Islet of Langerhans (tissue), 1 donor: ENCODE data around the gene LYL1.

Experiments used
- FAIRE-seq: peaks from one replicate; lab custom pipeline; 2011; peaks lifted over from hg19 to GRCh38; lab: Jason Lieb, UNC

Gene LYL1

GRCh38 chr19:13129384-13129783 lies 26.7 kb upstream of the LYL1 start:
- no peak for FAIRE-seq

- no peak for FAIRE-seq
Observed at GRCh38 chr19:13128583-13128982, 25.9 kb upstream of the LYL1 start.

GRCh38 chr19:13127811-13128575 lies 25.3 kb upstream of the LYL1 start:
- FAIRE-seq, result no peak

DNA sequence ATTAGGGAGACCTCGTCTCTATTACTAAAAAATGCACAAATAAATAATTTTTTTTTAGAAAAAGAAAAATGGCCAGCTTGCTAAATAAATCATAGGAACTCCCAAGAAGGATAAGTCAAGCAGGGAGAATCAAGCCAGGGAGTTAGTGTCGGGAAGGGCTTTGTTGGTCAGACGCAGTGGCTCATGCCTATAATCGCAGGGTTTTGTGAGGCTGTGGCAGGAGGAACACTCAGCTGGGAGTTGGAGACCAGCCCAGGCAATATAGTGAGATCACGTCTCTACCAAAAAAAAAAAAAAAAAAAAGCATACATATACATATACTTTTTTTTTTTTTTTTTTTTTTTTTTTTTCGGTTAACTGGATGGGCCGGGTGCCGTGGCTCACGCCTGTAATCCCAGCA lies 24.4 kb upstream of the LYL1 start:
- no peak for FAIRE-seq

- FAIRE-seq, result no peak
Observed at GRCh38 chr19:13122980-13123957, 20.6 kb upstream of the LYL1 start.

GRCh38 chr19:13122275-13122878 lies 19.7 kb upstream of the LYL1 start:
- FAIRE-seq, result no peak

DNA sequence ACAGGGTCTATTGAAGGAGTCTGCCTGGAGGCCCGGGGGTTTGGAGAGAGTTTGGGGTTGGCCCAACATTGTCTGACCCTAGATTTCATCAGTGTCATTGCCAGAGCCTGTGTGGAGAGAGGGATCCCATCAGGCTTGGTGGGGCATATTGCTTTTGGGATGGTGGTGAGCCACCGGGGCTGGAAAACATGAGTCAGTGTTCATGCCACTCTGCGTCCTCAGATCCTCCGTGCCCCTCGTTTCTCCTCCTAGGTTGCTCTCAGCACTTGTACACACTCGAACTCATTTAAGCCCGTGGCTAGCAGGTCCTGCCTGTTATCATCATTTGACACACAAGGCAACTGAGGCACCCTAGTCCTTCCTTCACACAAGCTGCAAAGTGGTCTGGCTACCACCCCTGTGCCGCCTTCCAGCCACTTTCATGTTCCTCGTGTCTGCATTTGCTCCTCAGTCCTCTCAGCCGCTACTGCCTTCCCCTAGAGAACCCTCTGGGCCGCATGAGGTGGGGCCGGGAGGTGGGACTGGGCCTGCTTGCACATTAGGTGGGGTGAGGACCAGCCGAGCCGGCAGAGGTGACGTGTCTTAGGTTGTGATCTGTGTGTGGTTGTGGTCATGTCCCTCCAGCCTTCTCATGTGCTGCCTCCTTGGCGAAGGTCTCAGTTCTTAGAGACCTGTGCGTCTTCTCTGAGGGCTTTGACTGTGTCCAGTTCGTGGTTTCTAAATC lies 19.1 kb upstream of the LYL1 start:
- no peak for FAIRE-seq

DNA sequence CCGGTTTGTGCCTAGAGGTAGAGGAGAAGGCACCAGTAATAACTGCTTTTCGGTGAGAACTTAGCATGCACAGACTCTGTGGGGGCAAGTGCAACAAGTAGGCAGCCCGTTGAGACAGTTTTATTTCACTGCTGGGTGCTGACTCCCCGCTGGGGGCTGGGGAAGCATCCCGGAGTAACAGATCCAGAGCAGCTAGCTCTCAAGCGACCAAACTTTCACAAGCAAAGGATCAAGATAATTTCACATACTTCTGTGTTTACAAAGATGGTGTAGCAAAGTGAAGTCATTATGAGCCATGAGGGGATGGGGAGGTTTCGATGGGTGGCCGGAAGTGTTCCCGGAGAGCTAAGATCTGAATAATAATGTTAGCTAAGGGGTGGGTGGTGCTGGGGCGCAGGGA lies 18.2 kb upstream of the LYL1 start:
- FAIRE-seq, result no peak

DNA sequence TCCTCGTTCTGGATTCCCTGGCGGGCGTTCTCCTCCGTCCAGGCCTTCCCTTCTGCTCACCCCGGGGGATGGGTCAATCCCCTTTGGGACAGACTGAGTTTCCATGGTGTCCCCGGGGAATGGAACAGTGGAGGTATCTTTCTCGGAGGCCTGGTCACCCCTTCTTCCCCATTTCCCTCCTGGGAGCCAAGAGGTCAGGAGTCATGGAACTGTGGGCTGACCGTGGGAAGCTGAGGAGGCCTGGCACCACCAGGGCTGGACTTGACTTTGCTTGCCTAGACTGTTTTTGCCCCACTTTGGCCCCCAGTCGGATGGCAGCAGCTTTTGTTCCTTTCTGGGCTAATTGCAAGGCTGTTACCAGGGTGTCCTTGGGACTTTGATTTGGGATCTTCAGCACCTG lies 17.4 kb upstream of the LYL1 start:
- no peak for FAIRE-seq

- FAIRE-seq, result no peak
Observed at GRCh38 chr19:13119627-13120026, 17.0 kb upstream of the LYL1 start.

- FAIRE-seq, result no peak
Observed at GRCh38 chr19:13118424-13119193, 16.0 kb upstream of the LYL1 start.

GRCh38 chr19:13117772-13118423 lies 15.2 kb upstream of the LYL1 start, which contains the start of gene NACC1:
NACC1 (plus strand) TSS chr19:13118264; CDS start chr19:13135208, 16,944 bp downstream.
- FAIRE-seq, result no peak

GRCh38 chr19:13117176-13117771 lies 14.6 kb upstream of the LYL1 start:
- FAIRE-seq, result no peak

GRCh38 chr19:13116282-13117175 lies 13.9 kb upstream of the LYL1 start, which contains the start of gene TRMT1:
TRMT1 (minus strand) TSS chr19:13116740; CDS start chr19:13116399, 341 bp downstream.
- no peak for FAIRE-seq

DNA sequence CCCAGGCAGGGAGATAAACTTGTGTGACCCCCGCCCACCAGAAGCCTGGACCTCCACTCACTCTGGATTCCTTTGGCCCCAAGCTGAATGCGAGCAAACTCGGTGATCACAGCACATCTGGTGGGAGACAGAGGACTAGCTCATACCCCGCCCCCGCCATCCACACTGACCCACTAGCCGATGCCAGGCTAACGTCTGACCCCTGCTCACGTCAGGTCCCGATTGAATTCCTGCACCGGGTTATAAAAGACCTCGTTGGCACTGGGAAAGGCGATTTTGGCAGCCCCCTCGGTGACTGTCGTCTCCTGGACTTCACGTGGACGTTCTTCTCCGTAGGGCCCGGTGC lies 13.3 kb upstream of the LYL1 start:
- FAIRE-seq, result no peak

DNA sequence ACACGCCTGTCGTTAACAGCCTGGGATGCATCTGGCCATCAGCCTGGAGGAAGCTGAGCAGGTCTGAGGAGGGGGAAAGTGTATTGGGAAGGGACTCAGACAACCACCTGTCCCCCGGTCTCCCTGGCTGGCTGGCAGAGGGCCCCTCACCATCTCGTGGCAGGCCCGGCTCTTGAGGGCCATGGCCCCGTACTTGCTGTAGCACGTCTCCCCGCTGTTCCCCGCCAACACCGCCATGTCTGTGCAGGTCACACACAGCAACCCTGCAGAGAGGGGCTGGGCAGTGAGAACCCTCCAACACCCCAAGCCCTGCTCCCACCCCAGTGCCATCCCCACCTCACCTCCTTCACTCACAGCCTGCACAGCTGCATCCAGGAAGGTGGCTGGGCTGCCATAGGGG lies 9.9 kb upstream of the LYL1 start:
- FAIRE-seq, result no peak

DNA sequence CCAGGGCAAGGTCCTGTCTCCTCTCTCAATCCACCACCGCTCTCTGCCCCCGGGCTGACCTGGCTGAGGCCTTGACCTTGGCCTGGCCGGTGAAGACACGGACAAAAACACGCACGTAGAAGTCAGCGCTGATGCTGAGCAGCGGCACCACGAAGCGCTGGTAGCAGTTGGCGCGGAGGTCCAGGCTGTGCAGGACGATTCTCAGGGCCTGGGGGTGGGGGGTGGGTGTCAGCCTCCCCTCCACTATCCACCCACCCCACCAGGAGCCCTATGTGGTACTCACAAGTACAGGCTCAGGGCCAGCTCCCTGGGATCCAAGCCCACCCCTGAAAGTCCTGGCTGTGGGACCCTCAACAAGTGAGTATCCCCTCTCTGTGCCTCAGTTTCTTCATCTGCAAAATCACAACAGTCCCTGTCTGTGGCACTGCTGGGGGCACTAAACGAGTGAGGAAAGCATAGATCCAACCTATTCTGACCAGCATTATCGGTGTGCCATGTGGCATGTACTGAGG lies 7.5 kb upstream of the LYL1 start:
- FAIRE-seq, result no peak

DNA sequence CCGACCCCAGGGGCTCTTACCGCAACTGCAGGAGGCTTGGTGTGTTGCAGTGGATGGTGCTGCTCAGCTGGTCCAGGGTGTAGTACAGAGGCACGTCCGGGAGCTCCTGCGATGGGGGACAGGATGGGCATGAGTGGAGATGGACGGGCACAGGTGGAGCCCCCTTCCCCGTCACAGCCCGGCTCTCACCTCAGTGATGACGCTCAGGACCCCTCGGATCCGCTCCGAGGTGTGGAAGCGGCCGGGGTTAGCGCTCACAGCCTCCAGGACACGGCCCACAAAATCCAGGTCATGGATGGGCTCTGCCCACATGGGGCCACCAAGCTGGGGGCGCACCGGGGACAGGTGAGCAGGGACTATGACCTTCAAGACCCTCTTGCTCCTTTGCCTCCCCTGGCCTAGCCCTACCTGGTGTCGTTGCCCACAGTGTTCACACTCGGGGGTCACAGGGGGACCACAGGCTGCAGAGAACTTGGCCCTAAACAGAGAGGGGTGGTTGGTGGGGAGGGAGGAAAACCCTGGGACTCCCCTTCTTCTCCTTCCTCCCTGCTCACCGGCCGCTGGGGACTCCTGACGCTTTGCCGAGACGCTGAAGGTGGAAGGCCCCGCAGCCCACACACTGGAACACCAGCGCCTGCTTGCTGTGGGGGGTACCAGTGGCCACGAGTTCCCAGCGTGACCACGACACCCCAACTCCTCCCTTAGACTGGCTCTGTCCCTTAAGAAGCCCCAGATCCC lies 6.9 kb upstream of the LYL1 start:
- FAIRE-seq, result no peak
